Measurements from ENCODE around the gene TNFRSF9.

The TNFRSF9 gene

GRCh38 chr1:7884757-7885156 lies 55.9 kb downstream of the TNFRSF9 start:
- ATAC-seq = no peak
- H3K9me3 Mint-ChIP-seq = peaks cover 7% of the 10 kb centered on the region
- H3K4me1 Mint-ChIP-seq = no peaks in the 10 kb centered on the region
- H3K27ac Mint-ChIP-seq = no peak overlapping the region
- peaks cover 42% of the 10 kb centered on the region for H3K27me3 Mint-ChIP-seq
- H3K4me3 Mint-ChIP-seq = no peak overlapping the region
- H3K36me3 Mint-ChIP-seq = no peaks in the 10 kb centered on the region

- Mint-ChIP-seq H3K27ac (no peak overlapping the region), H3K4me3 (no peak overlapping the region), H3K36me3 (peaks cover 5% of the 10 kb centered on the region), H3K4me1 (no peaks in the 10 kb centered on the region), H3K9me3 (peaks cover 14% of the 10 kb centered on the region), H3K27me3 (peaks cover 34% of the 10 kb centered on the region)
- ATAC-seq = no peak
Measured at GRCh38 chr1:7879228-7879627, 61.4 kb downstream of the TNFRSF9 start.

- no peak for ATAC-seq
- H3K27ac Mint-ChIP-seq = no peak overlapping the region
- H3K9me3 Mint-ChIP-seq = peaks cover 14% of the 10 kb centered on the region
Measured at GRCh38 chr1:7878027-7878426, 62.6 kb downstream of the TNFRSF9 start.

GRCh38 chr1:7873801-7874795 lies 66.5 kb downstream of the TNFRSF9 start:
- Mint-ChIP-seq H3K36me3 (peaks cover 5% of the 10 kb centered on the region), H3K9me3 (peaks cover 14% of the 10 kb centered on the region), H3K27ac (no peak overlapping the region), H3K27me3 (peaks cover 69% of the 10 kb centered on the region), H3K4me3 (no peak overlapping the region), H3K4me1 (no peaks in the 10 kb centered on the region)
- ATAC-seq = peak; percentile 31

More at GRCh38 chr1:7878027-7878426, 62.6 kb downstream of the TNFRSF9 start:
- Mint-ChIP-seq H3K36me3 (peaks cover 5% of the 10 kb centered on the region), H3K4me1 (no peaks in the 10 kb centered on the region), H3K4me3 (no peak overlapping the region), H3K27me3 (peaks cover 45% of the 10 kb centered on the region)

GRCh38 chr1:7871136-7871535 lies 69.5 kb downstream of the TNFRSF9 start:
- Mint-ChIP-seq H3K9me3 (peaks cover 5% of the 10 kb centered on the region), H3K36me3 (no peaks in the 10 kb centered on the region), H3K27ac (no peak overlapping the region), H3K4me3 (no peak overlapping the region), H3K4me1 (no peaks in the 10 kb centered on the region), H3K27me3 (peaks cover 79% of the 10 kb centered on the region)
- no peak for ATAC-seq

GRCh38 chr1:7869136-7869920 lies 71.3 kb downstream of the TNFRSF9 start:
- ATAC-seq = no peak
- Mint-ChIP-seq H3K27me3 (peaks cover 68% of the 10 kb centered on the region), H3K27ac (no peak overlapping the region)

GRCh38 chr1:7868070-7868780 lies 72.4 kb downstream of the TNFRSF9 start:
- peaks cover 57% of the 10 kb centered on the region for H3K27me3 Mint-ChIP-seq
- H3K36me3 Mint-ChIP-seq = no peaks in the 10 kb centered on the region
- H3K27ac Mint-ChIP-seq = no peak overlapping the region
- no peak overlapping the region for H3K4me3 Mint-ChIP-seq
- ATAC-seq = no peak
- peaks cover 2% of the 10 kb centered on the region for H3K9me3 Mint-ChIP-seq
- H3K4me1 Mint-ChIP-seq = no peaks in the 10 kb centered on the region

More at GRCh38 chr1:7869136-7869920, 71.3 kb downstream of the TNFRSF9 start:
- peaks cover 2% of the 10 kb centered on the region for H3K9me3 Mint-ChIP-seq
- H3K36me3 Mint-ChIP-seq = no peaks in the 10 kb centered on the region
- no peaks in the 10 kb centered on the region for H3K4me1 Mint-ChIP-seq
- H3K4me3 Mint-ChIP-seq = no peak overlapping the region

GRCh38 chr1:7865978-7866377 lies 74.7 kb downstream of the TNFRSF9 start:
- no peak for ATAC-seq
- Mint-ChIP-seq H3K4me3 (no peak overlapping the region), H3K27me3 (peaks cover 45% of the 10 kb centered on the region), H3K4me1 (no peaks in the 10 kb centered on the region), H3K27ac (no peak overlapping the region), H3K36me3 (no peaks in the 10 kb centered on the region), H3K9me3 (peaks cover 2% of the 10 kb centered on the region)

Data from stimulated activated memory B cell treated with anti-CD40 and anti-IgM and Interleukin-4, amounts not matched to agents 10 μg/mL and 1 μg/mL and 100 μg/mL, for 72 hours (primary cell).